Glutamatergic neuron (in vitro differentiated cells): ENCODE results near the gene AHCY. TPM values are rescaled to one million over a fixed set of nuclear protein-coding genes. Genes with fewer than 3 reads are reported as not detected.
A peak's percentile ranks its signal among the peaks of the same experiment; 100 is the strongest.
"Not testable (repeated sequence)": the region's sequence is repeated elsewhere in the genome, so short reads cannot be mapped to it uniquely, and the experiment has no call there.

Experiments
- DNase-seq: peaks from one replicate; pipeline ENCODE4 v3.0.0; 2022
- H3K27ac Mint-ChIP-seq: one replicate; pipeline ENCODE4 v1.8.0; 2020; ENCODE audit warnings: mild to moderate bottlenecking, mixed read lengths, inconsistent platforms; ENCODE audit not compliant: unreplicated experiment
- H3K27me3 Mint-ChIP-seq: one replicate; pipeline ENCODE4 v1.8.0; 2020; ENCODE audit warnings: mild to moderate bottlenecking, moderate library complexity, mixed read lengths, inconsistent platforms; ENCODE audit not compliant: unreplicated experiment
- H3K36me3 Mint-ChIP-seq: one replicate; pipeline ENCODE4 v1.8.0; 2020; ENCODE audit warnings: mild to moderate bottlenecking, mixed read lengths, inconsistent platforms; ENCODE audit not compliant: unreplicated experiment
- H3K4me1 Mint-ChIP-seq: one replicate; pipeline ENCODE4 v1.8.0; 2020; ENCODE audit warnings: mild to moderate bottlenecking, low read depth, mixed read lengths, inconsistent platforms; ENCODE audit not compliant: unreplicated experiment
- H3K4me3 Mint-ChIP-seq: one replicate; pipeline ENCODE4 v1.8.0; 2020; ENCODE audit warnings: mild to moderate bottlenecking, mixed read lengths, inconsistent platforms; ENCODE audit not compliant: unreplicated experiment
- H3K9me3 Mint-ChIP-seq: one replicate; pipeline ENCODE4 v1.8.0; 2020; ENCODE audit warnings: mild to moderate bottlenecking, moderate library complexity, mixed read lengths, inconsistent platforms; ENCODE audit not compliant: unreplicated experiment
- long read RNA-seq: library from polyadenylated mRNA; unstranded; transcript quantifications from one replicate; pipeline ENCODE4 v2.0.0, GENCODE V29; 2020; ENCODE audit not compliant: unreplicated experiment
- total RNA-seq: library from RNA; stranded (reverse); fragmentation: NEBNext Ultra II Directional; extraction: Animal tissue kit (Norgen Biotek cat#: 25700); gene quantifications from one replicate; pipeline ENCODE4 v1.2.1, GENCODE V29; 2021; ENCODE audit not compliant: unreplicated experiment
- TF ChIP-seq, protein P1 (sequence below): fragments of 200-600 bp; sonication (generic); IDR thresholded peaks from one replicate; pipeline ENCODE4 v1.5.0; 2021; ENCODE audit not compliant: partially characterized antibody, unreplicated experiment

Gene AHCY
- 97.9 TPM for total RNA-seq
- long read RNA-seq, transcript AHCY-201 (10 exons, 2,143 nt): major isoform, 80 of 103 reads
- long read RNA-seq, partial matches to known transcripts: 4 of 103 reads
- long read RNA-seq, other reads (novel, unspliced or antisense): 19 of 103 reads

DNA sequence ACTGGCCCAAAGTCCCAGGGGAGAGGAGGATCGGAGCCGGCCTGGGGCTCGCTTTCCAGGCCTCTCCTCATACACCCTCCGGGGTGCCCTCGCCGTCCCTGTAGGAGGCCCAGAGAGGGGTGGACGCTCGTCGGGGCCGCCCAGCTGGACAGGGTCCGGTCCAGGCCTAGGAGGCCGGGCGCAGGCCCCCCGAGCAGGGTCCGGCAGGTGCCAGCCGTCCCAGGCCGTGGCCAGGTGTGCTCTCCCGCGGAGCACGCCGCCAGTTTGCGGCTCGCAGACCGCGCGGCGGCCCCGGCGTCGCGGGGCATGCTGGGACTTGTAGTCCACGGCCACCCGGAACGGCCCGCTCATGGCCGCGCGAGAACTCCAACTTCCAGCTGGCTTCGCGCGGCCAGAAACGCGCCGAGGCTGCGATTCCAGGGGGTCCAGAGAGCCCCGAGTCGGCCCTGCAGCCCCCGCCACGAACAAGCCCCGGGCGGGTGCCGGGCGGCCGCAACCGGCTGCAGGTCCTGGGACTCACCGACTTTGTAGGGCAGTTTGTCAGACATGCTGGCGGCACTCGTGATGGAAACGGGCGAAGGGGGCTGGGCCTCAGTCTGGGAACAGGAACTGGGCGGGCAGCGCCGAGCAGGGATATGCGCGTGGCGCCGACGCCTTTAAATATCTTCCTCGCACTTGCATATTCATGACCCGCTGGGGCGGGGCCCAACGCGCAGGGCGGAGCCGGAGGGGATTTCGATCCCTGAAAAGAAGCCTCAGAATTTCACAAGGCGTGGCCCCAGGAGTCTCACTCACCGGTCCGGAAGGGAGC lies at the start of gene AHCY:
TSS of gene AHCY (minus strand) at position 633 of the 811 bp plus-strand sequence. CDS start at position 548, 85 bp downstream.
- Mint-ChIP-seq H3K4me1 (no peaks in the 10 kb centered on the region), H3K27me3 (peaks cover 1% of the 10 kb centered on the region), H3K4me3 (peak within 1 kb of the TSS; percentile 92), H3K9me3 (peaks cover 3% of the 10 kb centered on the region), H3K27ac (peak within 1 kb of the TSS; percentile 90), H3K36me3 (no peaks in the 10 kb centered on the region)
- TF ChIP-seq, protein P1, sequence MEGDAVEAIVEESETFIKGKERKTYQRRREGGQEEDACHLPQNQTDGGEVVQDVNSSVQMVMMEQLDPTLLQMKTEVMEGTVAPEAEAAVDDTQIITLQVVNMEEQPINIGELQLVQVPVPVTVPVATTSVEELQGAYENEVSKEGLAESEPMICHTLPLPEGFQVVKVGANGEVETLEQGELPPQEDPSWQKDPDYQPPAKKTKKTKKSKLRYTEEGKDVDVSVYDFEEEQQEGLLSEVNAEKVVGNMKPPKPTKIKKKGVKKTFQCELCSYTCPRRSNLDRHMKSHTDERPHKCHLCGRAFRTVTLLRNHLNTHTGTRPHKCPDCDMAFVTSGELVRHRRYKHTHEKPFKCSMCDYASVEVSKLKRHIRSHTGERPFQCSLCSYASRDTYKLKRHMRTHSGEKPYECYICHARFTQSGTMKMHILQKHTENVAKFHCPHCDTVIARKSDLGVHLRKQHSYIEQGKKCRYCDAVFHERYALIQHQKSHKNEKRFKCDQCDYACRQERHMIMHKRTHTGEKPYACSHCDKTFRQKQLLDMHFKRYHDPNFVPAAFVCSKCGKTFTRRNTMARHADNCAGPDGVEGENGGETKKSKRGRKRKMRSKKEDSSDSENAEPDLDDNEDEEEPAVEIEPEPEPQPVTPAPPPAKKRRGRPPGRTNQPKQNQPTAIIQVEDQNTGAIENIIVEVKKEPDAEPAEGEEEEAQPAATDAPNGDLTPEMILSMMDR: peak; percentile 28
- DNase-seq: peak; percentile 93

DNA sequence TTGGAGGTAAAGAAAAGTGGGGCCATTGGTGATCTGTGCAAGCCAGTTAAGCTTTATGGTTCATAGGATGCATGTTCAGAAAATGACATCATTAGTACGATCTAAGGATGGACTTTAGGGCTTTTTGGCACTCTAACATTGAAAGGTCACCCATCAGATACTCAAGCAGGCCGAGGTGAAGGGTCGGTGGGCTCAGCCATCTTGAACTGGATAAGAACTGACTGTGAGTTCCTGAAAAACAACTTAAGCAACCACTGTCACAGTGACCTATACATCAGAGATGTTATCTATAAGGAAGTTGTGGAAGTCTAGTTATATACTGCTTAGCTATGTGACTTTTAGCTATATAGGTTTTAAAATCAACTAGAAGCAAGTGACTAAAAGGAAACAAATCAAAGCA lies 46.9 kb upstream of the AHCY start:
- no peak for DNase-seq
- H3K27me3 Mint-ChIP-seq: no peaks in the 10 kb centered on the region
- H3K36me3 Mint-ChIP-seq: no peaks in the 10 kb centered on the region
- no peaks in the 10 kb centered on the region for H3K9me3 Mint-ChIP-seq
- H3K4me1 Mint-ChIP-seq: no peaks in the 10 kb centered on the region
- H3K4me3 Mint-ChIP-seq: no peak overlapping the region
- no peak overlapping the region for H3K27ac Mint-ChIP-seq
- TF ChIP-seq, protein P1: no peak

DNA sequence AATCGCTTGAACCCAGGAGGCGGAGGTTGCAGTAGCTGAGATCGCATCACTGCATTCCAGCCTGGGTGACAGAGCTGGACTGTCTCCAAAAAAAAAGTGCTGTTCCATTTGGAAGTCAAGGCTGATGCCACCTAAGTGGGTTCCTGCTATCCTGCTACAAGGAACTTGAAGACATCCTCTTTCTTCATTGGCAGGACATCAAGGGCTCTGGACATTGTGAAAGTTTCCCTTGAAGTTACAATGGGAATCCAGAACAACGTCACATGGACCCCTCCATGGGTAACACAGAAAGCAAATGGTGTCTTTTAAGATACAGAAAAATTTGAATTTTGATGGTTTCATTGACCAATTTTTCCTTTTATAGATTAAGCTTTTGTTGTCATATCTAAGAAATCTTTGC lies 44.4 kb upstream of the AHCY start:
- H3K9me3 Mint-ChIP-seq: no peaks in the 10 kb centered on the region
- H3K4me1 Mint-ChIP-seq: no peaks in the 10 kb centered on the region
- H3K27ac Mint-ChIP-seq: no peak overlapping the region
- H3K4me3 Mint-ChIP-seq: no peak overlapping the region
- TF ChIP-seq, protein P1: no peak
- no peaks in the 10 kb centered on the region for H3K36me3 Mint-ChIP-seq
- no peaks in the 10 kb centered on the region for H3K27me3 Mint-ChIP-seq
- DNase-seq: no peak

DNA sequence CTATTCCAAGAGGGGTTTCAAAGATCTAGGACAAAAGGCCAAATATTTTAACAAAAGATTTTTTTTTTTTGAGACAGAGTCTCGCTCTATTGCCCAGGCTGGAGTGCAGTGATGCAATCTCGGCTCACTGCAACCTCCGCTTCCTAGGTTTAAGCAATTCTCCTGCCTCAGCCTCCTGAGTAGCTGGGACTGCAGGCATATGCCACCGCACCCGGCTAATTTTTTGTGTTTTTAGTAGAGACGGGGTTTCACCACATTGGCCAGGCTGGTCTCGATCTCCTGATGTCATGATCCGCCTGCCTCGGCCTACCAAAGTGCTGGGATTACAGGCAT lies 43.3 kb upstream of the AHCY start:
- not testable (repeated sequence) for H3K27ac Mint-ChIP-seq, H3K36me3 Mint-ChIP-seq, DNase-seq, H3K4me1 Mint-ChIP-seq, H3K4me3 Mint-ChIP-seq, H3K27me3 Mint-ChIP-seq, H3K9me3 Mint-ChIP-seq

DNA sequence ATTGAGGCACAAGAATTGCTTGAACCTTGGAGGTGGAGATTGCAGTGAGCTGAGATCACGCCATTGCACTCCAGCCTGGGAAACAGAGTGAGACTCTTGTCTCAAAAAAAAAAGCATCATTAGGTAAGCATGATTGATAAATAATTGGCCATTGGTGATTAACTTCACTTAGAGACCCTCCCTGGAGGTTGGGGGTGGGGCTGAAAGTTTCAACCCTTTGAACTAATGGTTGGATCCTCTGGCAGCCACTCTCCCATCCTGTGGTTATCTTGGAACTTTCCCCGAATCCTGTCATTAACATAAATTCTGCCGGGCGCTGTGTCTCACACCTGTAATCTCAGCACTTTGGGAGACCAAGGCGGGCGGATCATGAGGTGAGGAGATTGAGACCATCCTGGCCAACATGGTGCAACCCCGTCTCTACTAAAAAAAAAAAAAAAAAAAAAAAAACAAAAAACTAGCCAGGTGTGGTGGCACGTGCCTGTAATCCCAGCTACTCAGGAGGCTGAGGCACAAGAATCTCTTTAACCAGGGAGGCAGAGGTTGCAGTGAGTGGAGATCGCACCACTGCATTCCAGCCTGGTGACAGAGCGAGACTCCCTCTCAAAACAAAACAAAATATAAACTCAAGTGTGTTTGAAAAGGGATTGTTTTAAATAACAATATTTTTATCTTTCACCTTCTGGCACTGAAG lies 42.8 kb upstream of the AHCY start:
- H3K4me3 Mint-ChIP-seq, H3K36me3 Mint-ChIP-seq, H3K27ac Mint-ChIP-seq, H3K27me3 Mint-ChIP-seq, H3K4me1 Mint-ChIP-seq, DNase-seq, H3K9me3 Mint-ChIP-seq: not testable (repeated sequence)

DNA sequence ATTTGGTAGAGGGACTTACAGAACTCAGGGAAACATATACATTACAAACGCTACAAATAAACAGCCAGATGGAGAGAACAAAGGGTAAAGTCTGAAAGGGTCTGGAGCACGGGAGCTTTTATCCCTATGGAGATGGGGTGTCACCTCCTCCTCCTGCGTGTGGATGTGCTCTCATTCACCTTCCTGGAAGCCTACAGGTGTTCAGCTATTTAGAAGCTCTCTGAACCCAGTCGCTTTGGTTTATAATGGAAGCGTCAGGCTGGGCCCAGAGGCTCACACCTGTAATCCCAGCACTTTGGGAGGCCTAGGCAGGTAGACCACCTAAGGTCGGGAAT lies 42.2 kb upstream of the AHCY start:
- TF ChIP-seq, protein P1: no peak
- H3K27ac Mint-ChIP-seq: no peak overlapping the region
- no peaks in the 10 kb centered on the region for H3K36me3 Mint-ChIP-seq
- no peak for DNase-seq
- H3K4me3 Mint-ChIP-seq: no peak overlapping the region
- no peaks in the 10 kb centered on the region for H3K4me1 Mint-ChIP-seq
- H3K9me3 Mint-ChIP-seq: no peaks in the 10 kb centered on the region
- H3K27me3 Mint-ChIP-seq: no peaks in the 10 kb centered on the region
